NB4 (cell line): ENCODE data around the gene NCOA3.

Source experiments
- DNase-seq: peaks from one replicate; pipeline ENCODE4 v3.0.0; 2010; ENCODE audit warnings: low read depth
- H3K4me3 ChIP-seq: one replicate; pipeline ENCODE4 v1.5.1; 2011; ENCODE audit warnings: mild to moderate bottlenecking, low read depth, low read length, moderate library complexity
- CTCF ChIP-seq: IDR thresholded peaks from one replicate; pipeline ENCODE4 v1.5.1; 2012; ENCODE audit warnings: low read depth, low read length
- MAX ChIP-seq: IDR thresholded peaks from 2 replicates; pipeline ENCODE4 v1.6.1; 2011; ENCODE audit warnings: low read depth, low read length
- MYC ChIP-seq: IDR thresholded peaks from 2 replicates; pipeline ENCODE4 v1.6.1; 2011; ENCODE audit warnings: low read depth, low read length
- POLR2A ChIP-seq: IDR thresholded peaks from 2 replicates; pipeline ENCODE4 v1.6.1; 2011; ENCODE audit warnings: mild to moderate bottlenecking; ENCODE audit not compliant: insufficient read length; ENCODE audit errors: extremely low read depth

The NCOA3 gene

GRCh38 chr20:47623206-47623605 is 121.5 kb downstream of the NCOA3 start:
- no peak overlapping the region for H3K4me3 ChIP-seq
- no peak for DNase-seq
- no peak for TF ChIP-seq MAX
- no peak for TF ChIP-seq MYC
- TF ChIP-seq CTCF: no peak
- no peak for TF ChIP-seq POLR2A

- no peak for TF ChIP-seq CTCF
- TF ChIP-seq MAX: no peak
- no peak for TF ChIP-seq POLR2A
- no peak for TF ChIP-seq MYC
- no peak overlapping the region for H3K4me3 ChIP-seq
- DNase-seq: no peak
These were observed 125.9 kb downstream of the NCOA3 start for GRCh38 chr20:47627540-47627939.

GRCh38 chr20:47629907-47630306 is 128.2 kb downstream of the NCOA3 start:
- DNase-seq: no peak
- TF ChIP-seq MYC: no peak
- no peak for TF ChIP-seq MAX
- no peak for TF ChIP-seq POLR2A
- no peak for TF ChIP-seq CTCF
- H3K4me3 ChIP-seq: no peak overlapping the region

- DNase-seq: no peak
- TF ChIP-seq POLR2A (no peak), MAX (no peak), MYC (no peak), CTCF (no peak)
- H3K4me3 ChIP-seq: no peak overlapping the region
These were observed 129.4 kb downstream of the NCOA3 start for GRCh38 chr20:47631078-47631477.

GRCh38 chr20:47635256-47635655 is 133.6 kb downstream of the NCOA3 start:
- TF ChIP-seq MAX (no peak), MYC (no peak), CTCF (no peak), POLR2A (no peak)
- H3K4me3 ChIP-seq: no peak overlapping the region
- no peak for DNase-seq

- no peak for DNase-seq
- H3K4me3 ChIP-seq: no peak overlapping the region
- TF ChIP-seq MAX (no peak), POLR2A (no peak), CTCF (no peak), MYC (no peak)
These were observed 137.2 kb downstream of the NCOA3 start for GRCh38 chr20:47638851-47639250.
